HG03342 (cell line): Measurements from ENCODE around the gene GON4L.
"Not testable (repeated sequence)": the region's sequence is repeated elsewhere in the genome, so short reads cannot be mapped to it uniquely, and the experiment has no call there.

Source experiments
- ATAC-seq: cut with Tn5 transposase; IDR thresholded peaks from one replicate; pipeline ENCODE4 v1.9.1; 2021; ENCODE audit warnings: mild to moderate bottlenecking, moderate library complexity; ENCODE audit not compliant: unreplicated experiment

Gene GON4L

DNA sequence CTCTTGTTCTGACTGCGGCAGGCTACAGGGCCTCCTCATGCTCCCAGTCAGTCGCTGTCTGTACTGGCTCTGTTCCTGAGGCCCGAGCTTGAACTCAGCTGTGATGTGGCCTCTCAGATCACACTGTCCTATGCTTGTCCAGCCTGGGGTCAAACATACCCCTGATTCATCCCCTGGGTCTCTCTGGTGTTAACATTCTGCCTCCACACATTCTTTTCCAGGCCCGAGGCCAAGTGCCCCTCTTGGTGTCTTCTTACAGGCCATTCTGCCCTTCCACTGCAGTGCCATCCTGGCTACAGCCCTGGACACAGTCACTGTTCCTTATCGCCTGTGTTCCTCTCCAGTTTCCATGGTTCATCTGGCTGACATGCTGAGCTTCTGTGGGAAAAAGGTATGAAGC, 108.9 kb downstream of the GON4L start:
- ATAC-seq = not testable (repeated sequence)

DNA sequence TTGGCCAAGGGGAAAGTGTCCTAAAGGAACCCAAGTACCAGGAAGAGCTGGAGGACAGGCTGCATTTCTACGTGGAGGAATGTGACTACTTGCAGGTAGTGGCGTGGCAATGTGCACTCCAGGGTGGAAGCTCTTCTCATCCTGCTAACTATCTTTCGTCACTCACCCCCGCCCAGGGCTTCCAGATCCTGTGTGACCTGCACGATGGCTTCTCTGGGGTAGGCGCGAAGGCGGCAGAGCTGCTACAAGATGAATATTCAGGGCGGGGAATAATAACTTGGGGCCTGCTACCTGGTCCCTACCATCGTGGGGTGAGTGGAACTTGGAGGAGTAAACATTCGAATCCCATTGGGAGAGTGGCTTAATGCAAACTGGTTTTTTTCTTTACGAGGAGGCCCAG, 109.4 kb downstream of the GON4L start:
- not testable (repeated sequence) for ATAC-seq

DNA sequence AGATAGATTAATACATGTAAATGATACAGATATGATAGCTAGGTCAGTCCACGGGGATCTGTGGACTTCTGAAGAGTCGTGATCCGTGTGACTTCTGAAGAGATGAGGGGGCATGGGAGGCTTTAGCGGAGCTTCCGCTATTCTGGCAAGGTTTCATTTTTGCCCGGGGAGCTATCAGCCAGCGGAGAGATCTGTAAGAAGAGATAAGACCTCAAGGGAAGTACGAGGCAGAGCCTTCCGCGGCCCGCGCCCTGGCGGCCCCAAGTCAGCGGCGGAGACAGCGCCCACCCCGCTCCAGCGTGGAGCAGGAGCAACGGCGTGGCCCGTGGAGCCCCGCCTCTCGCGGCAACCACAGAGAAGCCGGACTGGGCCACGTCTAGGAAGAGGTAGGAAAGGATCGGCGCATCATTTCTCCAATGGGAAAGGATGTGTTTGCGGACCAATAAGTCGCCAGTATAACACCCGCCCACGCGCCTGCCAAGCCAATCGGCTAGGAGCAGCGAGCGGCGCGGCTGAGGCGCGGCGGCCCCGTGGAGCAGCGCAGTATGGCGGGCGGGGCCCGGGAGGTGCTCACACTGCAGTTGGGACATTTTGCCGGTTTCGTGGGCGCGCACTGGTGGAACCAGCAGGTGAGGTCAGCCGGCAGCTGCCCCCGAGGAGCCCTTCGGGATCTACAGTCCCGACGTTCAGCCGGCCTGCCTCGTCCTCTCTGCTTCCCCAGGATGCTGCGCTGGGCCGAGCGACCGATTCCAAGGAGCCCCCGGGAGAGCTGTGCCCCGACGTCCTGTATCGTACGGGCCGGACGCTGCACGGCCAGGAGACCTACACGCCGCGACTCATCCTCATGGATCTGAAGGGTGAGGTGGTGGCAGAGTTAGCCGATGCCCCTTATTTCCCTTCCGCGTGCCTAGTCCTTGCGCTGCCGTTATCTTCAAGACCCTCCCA, 111.5 kb downstream of the GON4L start:
- peak; percentile 85 for ATAC-seq

DNA sequence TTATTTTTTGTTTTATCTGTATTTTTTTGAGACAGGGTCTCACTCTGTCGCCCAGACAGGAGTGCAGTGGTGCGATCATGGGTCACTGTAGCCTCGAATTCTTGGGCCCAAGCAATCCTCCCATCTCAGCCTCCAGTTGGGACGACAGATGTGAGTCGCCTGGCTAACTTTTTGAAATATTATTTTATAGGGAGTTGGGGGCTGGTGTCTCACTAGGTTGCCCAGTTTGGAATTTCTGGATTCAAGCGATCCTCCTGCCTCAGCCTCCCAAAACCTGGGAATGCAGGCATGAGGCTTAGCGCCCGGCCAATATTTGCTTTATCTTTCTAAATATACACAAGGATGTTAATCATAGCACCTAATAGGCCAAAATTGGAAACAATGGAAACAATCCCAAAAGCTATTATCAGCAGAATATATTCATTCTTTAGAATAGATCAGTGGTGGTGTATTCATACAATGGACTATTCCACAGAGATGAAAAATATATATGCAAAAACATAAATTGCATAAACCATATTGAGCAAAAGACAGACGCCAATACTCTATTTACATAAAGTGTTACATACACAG, 112.2 kb downstream of the GON4L start:
- ATAC-seq = no peak

DNA sequence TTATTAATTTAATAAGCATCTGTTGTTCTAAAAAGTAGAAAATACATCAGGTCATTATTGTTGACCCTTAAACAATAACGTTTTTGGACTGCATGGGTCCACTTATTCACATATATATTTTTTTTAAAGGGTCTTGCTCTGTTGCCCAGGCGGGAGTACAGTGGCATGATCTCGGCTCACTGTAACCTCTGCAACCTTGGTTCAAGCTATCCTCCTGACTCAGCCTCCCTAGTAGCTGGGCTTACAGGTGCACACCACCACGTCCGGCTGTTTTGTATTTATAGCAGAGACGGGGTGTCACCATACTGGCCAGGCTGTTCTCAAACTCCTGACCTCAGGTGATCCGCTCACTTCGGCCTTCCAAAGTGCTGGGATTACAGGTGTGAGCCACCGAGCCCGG, 115.1 kb downstream of the GON4L start:
- ATAC-seq = no peak

DNA sequence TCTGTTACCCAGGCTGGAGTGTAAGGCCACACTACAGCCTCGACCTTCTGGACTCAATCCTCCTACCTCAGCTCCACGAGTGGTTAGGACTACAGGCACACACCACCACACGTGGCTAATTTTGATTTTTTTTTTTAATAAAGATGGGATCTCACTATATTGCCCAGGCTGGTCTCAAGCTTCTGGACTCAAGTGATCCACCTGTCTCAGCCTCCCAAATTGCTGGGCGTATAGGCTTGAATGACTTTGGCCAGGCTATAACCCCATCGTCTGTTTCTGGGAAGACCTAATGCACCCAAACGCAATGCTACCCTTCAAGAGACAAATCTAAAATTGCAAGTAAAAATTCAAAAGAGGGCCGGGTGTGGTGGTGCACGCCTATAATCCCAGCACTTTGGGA, 116.0 kb downstream of the GON4L start:
- no peak for ATAC-seq

DNA sequence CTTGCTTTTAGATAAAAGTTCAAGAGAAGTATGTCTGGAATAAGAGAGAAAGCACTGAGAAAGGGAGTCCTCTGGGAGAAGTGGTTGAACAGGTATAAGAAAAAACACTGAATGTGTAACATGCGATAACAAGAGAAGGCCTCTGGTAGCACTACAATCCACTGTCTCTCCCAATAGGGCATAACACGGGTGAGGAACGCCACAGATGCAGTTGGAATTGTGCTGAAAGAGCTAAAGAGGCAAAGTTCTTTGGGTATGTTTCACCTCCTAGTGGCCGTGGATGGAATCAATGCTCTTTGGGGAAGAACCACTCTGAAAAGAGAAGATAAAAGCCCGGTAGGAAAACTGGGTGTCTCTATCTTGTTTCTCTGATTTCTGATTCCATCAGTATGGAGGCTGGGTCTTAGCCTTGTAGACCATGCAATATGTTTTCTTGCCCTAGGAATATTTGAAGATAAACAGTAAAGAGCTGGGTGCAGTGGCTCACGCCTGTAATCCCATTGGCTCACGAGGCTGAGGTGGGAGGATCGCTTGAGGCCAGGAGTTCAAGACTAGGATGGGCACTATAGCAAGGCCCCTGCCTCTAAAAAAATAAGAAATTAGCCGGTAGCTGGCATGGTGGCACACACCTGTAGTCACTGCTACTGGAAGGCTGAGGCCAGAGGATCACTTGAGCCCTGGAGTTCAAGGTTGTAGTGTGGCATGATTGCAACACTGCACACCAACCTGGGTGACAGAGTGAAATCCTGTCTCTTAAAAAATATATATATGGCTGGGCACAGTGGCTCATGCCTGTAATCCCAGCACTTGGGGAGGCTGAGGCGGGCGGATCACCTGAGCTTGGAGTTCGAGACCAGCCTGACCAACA, 127.7 kb downstream of the GON4L start:
- no peak for ATAC-seq

DNA sequence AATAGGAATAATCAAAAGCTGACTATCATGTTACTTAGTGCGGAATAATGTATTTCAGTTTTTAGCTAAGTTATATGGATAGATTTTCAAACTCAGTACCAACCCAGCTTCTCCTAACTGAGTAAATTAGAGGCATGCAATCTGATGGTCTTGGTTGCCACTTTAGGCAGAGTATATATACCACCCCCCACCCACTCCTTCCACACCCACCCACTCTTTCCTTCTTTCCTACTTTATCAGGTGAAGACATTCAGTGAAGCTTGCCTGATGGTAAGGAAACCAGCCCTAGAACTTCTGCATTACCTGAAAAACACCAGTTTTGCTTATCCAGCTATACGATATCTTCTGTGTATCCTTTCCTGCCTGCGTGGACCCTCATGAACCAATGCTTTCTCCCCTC, 131.9 kb downstream of the GON4L start:
- ATAC-seq = no peak

DNA sequence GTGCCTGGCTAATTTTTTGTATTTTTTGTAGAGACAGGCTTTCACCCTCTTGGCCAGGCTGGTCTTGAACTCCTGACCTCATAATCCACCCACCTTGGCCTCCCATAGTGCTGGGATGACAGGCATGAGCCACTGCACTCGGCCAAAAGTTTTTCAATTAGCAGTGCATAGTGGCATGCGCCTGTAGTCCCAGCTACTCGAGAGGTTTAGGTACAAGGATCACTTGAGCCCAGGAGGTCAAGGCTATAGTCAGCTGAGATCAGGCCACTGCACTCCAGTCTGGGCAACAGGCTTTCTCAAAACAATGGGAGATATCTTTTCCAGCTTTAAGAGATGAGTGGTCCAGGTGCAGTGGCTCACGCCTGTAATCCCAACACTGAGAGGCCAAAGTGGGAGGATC, 137.3 kb downstream of the GON4L start:
- ATAC-seq = no peak

DNA sequence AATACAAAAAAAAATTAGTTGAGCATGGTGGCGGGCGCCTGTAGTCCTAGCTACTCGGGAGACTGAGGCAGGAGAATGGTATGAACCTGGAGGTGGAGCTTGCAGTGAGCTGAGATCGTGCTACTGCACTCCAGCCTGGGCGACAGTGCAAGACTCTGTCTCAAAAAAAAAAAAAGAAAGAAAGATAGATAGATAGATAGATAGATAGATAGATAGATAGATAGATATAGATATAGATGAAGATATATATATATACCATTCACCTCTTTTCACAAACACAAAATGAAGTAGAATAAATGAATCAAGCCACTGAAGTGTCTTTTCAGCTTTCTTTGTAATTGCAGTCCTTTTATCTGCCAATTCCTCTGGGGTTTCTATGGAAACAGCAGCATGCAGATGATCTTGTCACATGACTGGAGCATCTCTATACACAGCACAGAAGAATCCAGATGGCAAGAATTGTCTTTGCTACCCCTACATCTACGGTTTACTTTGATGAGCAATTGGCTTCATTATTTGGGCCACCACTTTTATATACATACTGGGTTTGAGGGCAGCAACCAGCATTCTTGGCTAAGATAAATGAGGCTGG, 138.4 kb downstream of the GON4L start:
- not testable (repeated sequence) for ATAC-seq

DNA sequence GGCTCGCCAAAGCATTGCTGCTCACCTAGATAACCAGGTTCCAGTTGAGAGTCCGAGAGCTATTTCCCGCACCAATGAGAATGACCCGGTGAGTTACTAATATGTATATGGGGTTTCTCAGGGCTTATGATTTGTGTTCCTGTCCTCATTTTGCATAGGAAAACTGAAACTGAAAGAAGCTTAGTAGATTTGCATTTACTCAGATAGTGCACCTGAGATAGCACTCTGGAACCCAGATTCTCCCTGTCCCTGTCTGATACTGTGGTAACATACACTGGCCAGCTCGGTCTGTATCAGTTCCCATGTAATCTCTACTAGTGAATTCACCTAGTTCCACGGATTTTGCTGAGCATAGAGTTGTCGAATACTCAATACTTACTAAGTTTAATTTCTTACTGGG, 140.0 kb downstream of the GON4L start:
- ATAC-seq = peak; percentile 53

DNA sequence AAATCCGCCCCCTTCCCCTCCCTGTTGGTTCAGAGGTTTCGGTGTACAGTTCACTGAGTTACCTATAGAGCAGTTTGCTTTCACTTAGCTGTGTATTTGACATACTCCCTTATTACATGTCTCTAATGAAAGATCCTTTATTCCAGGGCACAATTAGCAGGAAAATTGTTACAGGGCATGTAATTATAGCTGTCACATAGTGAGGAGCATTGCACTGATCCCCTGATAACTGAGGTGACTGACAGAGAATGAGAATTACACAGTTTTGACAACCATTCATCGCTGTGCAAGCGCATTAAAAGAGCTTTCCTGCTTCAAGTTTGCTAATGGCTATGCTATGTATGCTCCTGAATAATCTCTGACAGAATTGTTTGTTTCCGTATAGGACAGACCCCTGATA, 141.2 kb downstream of the GON4L start:
- no peak for ATAC-seq

DNA sequence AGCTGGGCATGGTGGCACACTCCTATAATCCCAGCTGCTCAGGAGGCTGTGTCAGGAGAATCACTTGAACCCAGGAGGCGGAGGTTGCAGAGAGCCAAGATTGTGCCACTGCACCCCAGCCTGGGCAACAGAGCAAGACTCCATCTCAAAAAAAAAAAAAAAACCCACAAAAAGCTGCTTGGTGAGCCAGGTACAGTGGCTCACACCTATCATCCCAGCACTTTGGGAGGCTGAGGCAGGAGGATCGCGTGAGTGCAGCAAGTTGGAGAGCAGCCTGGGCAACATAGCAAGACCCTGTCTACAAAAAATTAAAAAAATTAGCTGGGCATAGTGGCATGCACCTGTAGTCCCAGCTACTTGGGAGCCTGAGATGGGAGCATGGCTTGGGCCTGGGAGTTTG, 142.0 kb downstream of the GON4L start:
- ATAC-seq = not testable (repeated sequence)

DNA sequence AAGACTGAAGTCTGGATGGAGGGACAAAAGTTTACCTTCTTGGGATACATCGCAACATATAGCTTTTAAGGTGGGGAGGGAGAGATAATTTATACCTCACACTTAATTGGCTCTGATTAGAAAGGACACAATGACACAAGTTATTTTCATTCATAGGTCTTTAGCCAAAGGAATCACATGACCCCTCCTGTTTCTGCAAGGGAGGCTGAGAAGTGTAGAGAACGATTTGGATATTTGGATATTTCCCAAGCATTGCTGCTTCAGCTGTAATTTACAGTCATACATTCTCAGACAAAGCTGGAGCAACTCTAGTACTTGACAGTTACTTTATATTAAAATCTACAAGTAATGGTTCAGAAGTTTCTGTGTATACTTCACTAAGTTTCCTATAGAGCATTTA, 143.9 kb downstream of the GON4L start:
- ATAC-seq = no peak

DNA sequence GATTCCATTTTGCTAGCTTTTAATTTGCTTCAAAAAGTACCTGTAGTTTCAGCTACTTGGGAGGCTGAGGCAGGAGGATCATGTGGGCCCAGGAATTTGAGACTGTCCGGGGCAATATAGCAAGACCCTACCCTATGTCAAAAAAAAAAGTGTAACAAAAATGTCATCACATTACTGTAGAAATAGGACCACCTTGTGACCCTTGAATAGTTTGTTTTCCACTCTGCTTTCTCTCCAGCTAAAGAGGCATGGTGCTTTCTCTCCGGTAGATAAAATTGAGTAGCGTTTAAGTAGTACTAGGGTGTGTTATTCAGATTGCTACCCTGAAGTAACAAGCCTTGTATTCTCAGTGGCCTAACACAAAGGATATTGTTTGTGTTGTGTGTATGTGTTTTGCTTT, 144.4 kb downstream of the GON4L start:
- ATAC-seq = not testable (repeated sequence)

DNA sequence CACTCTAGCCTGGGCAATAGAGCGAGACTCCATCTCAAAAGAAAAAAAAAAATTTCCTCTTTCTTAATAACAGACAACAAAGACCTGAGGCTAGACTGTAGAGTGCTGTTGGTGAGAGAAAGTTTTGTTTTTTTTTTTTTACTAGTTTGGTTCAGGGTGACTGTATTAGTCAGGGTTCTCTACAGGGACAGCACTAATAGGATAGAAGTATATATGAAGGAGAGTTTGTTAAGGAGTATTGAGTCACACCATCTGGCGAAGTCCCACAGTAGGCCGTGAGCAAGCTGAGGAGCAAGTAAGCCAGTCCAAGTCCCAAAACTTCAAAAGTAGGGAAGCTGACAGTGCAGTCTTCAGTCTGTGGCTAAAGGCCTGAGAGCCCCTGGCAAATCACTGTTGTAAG, 145.6 kb downstream of the GON4L start:
- not testable (repeated sequence) for ATAC-seq

DNA sequence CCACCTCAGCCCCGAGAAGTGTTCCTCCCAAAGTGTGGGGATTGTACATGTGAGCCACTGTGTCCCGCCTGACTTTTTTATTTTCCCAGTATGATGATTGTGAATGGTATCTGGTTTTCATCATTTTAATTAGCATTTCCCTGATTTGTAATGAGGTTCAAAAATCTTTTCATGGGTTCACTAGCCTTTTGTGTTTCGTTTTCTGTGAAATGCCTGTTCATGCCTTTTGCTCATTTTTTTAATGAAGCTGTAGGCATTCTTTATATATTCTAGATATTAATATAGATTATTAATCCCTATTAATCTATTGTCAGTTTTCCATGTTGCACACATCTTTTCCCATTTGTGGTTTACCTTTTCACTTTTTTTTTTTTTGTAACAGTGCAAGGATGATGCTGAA, 147.6 kb downstream of the GON4L start:
- ATAC-seq = no peak

DNA sequence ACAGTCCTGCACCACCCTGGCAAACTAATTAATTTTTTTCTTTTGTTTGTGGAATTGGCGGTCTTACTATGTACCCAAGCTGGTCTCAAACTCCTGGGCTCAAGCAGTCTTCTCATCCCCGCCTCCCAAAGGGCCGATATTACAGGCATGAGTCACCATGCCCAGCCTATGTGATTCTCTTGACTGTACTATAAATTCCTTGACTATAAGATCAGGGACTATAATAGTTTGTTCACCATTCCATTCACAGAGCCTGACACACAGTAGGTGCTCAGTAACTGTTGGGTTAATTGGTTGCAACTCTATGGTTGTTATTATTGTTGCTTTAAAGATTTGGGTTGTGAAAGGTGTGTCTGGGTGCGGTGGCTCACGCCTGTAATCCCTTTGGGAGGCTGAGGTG, 150.9 kb downstream of the GON4L start:
- no peak for ATAC-seq

DNA sequence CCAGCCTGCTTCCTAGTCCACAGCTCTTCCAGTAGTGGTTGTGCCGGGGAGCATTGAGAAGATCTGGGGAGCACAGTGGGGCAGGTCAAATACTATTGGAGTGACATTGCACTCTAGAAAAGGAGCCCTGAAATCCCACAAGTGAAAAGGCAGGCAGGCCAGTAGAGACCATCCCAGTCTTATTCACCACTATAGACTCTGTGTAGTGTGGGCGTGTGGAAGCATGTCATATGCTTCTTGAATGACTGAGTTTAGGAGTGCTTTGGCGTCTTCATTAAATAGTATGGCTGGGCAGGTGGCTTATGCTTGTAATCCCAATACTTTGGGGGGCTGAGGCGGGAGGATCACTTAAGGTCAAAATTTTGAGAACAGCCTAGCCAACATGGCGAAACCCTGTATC, 152.6 kb downstream of the GON4L start:
- not testable (repeated sequence) for ATAC-seq

DNA sequence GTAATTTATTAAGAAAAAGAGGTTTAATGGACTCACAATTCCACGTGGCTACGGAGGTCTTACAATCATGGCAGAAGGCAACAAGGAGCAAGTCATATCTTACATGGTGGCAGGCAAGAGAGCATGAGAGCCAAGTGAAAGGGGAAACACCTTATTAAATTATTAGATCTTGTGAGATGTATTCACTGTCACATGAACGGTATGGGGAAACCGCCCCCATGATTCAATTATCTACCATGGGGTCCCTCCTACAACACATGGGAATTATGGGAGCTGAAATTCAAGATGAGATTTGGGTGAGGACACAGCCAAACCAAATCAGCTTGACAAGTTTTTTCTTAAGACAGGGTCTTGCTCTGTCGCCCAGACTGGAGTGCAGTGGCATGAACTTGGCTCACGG, 153.8 kb downstream of the GON4L start:
- ATAC-seq = no peak

DNA sequence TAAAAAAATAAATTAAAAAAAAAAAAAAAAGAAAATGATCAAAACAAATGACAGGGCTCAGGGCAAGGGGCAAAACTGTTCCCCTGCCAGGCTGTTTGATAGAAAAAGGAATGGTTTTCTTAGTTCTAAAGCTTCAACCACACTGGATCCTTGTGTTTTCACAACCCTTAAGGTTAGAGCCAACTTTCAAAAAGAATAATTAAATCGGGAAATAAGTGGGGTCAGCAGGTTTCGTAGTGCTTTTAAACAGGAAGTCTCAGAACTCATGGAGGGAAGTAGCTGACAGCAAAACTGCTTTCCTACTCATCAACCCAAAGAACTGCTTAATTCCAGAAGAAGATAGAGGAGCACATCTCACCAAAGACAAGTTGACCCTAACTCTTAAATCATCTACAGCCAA, 155.3 kb downstream of the GON4L start:
- not testable (repeated sequence) for ATAC-seq
